K562 (cell line): ENCODE results near the gene PKP1. TPM values are rescaled to one million over a fixed set of nuclear protein-coding genes. Genes with fewer than 3 reads are reported as not detected.

Experiments
- GABPB2 ChIP-seq: fragments of 250-450 bp; sonication (Bioruptor Pico); conservative IDR thresholded peaks from 2 replicates; pipeline ENCODE4 v1.5.1; 2021; ENCODE audit warnings: mild to moderate bottlenecking
- MEIS2 ChIP-seq: fragments of 450-650 bp; IDR thresholded peaks from 2 replicates; pipeline ENCODE4 v1.6.1; 2014; ENCODE audit warnings: mild to moderate bottlenecking; ENCODE audit not compliant: partially characterized antibody
- ZNF507 ChIP-seq: conservative IDR thresholded peaks from 2 replicates; pipeline ENCODE4 v1.6.1; 2017; ENCODE audit warnings: missing genetic modification characterization, missing compliant biosample characterization
- ZNF609 ChIP-seq: sonication (generic); formaldehyde crosslinking; IDR thresholded peaks from 2 replicates; pipeline ENCODE4 v1.8.1; 2023; ENCODE audit warnings: missing genetic modification reagents, mild to moderate bottlenecking, borderline replicate concordance
- ZNF764 ChIP-seq: fragments of 250-450 bp; sonication (Bioruptor Pico); IDR thresholded peaks from 2 replicates; pipeline ENCODE4 v1.4.0; 2020; ENCODE audit warnings: low read depth, mild to moderate bottlenecking, moderate library complexity
- polyA plus RNA-seq, 8 experiments: library from polyadenylated mRNA; depleted of rRNA in 4 of 8; stranded (reverse) in 5 of 8; unstranded in 3 of 8; fragments of >200 nt; fragmentation: Nextera tagmentation in 2 of 8; fragmentation: Illumina TruSeq in 1 of 8; extraction: Ambion mirVana in 2 of 8; extraction: Trizol in 1 of 8; gene quantifications; 2 replicates each; pipeline versions ENCODE4 v1.2.1 to v1.2.3, GENCODE V29; 2011 to 2014; ENCODE audit warnings: inconsistent platforms in 1 of 8, missing spikeins in 1 of 8
- total RNA-seq, 7 experiments: library from RNA; depleted of rRNA in 6 of 7; stranded (reverse); fragments of >200 nt in 6 of 7; fragmentation: Illumina TruSeq in 2 of 7; extraction: Trizol in 2 of 7; gene quantifications; 2 replicates each; pipeline versions ENCODE4 v1.2.1 to v1.2.3, GENCODE V29; 2011 to 2021; ENCODE audit warnings: low replicate concordance in 1 of 7

Gene PKP1
- total and polyA plus RNA-seq, 9 of the 15 experiments (the other 6 are each of a cell fraction or from before 2014, with no cell fraction given), result not detected

- TF ChIP-seq ZNF609, result no peak
- no peak for TF ChIP-seq ZNF507 (tag)
- TF ChIP-seq MEIS2, result no peak
- TF ChIP-seq GABPB2 (CRISPR knock-in tag), result no peak
- TF ChIP-seq ZNF764 (CRISPR knock-in tag), result no peak
Observed at GRCh38 chr1:201360486-201360885, 77.2 kb downstream of the PKP1 start (continued).
